Measurements from ENCODE around the gene GSTM5.
"Not testable (repeated sequence)": the region's sequence is repeated elsewhere in the genome, so short reads cannot be mapped to it uniquely, and the experiment has no call there.

GSTM5 gene

GRCh38 chr1:109697861-109698260, 14.2 kb upstream of the GSTM5 start:
- not testable (repeated sequence) for DNase-seq

- DNase-seq, result not testable (repeated sequence)
Observed at GRCh38 chr1:109702940-109703339, 9.1 kb upstream of the GSTM5 start.

- no peak for DNase-seq
Observed at GRCh38 chr1:109704173-109704572, 7.9 kb upstream of the GSTM5 start.

GRCh38 chr1:109705411-109705810, 6.6 kb upstream of the GSTM5 start:
- no peak for DNase-seq

- DNase-seq, result not testable (repeated sequence)
Observed at GRCh38 chr1:109708949-109709348, 3.1 kb upstream of the GSTM5 start.

GRCh38 chr1:109709822-109710221, 2.2 kb upstream of the GSTM5 start:
- not testable (repeated sequence) for DNase-seq

GRCh38 chr1:109712321-109712864, 342 bp downstream of the GSTM5 start:
- no peak for DNase-seq

- no peak for DNase-seq
Observed at GRCh38 chr1:109713636-109714035, 1.6 kb downstream of the GSTM5 start.

GRCh38 chr1:109714661-109715372, 2.8 kb downstream of the GSTM5 start:
- no peak for DNase-seq

GRCh38 chr1:109716121-109716520, 4.1 kb downstream of the GSTM5 start:
- DNase-seq, result no peak

GRCh38 chr1:109716570-109717090, 4.6 kb downstream of the GSTM5 start:
- DNase-seq, result no peak

- DNase-seq, result no peak
Observed at GRCh38 chr1:109717729-109718128, 5.7 kb downstream of the GSTM5 start.

- no peak for DNase-seq
Observed at GRCh38 chr1:109718495-109718894, 6.4 kb downstream of the GSTM5 start.

- DNase-seq, result no peak
Observed at GRCh38 chr1:109719337-109719837, 7.3 kb downstream of the GSTM5 start.

- DNase-seq, result no peak
Observed at GRCh38 chr1:109721042-109721441, 9.0 kb downstream of the GSTM5 start.

- no peak for DNase-seq
Observed at GRCh38 chr1:109721971-109722370, 9.9 kb downstream of the GSTM5 start.

- no peak for DNase-seq
Observed at GRCh38 chr1:109722908-109723691, 11.0 kb downstream of the GSTM5 start.

GRCh38 chr1:109724933-109725332, 12.9 kb downstream of the GSTM5 start:
- DNase-seq, result no peak

GRCh38 chr1:109725510-109725909, 13.5 kb downstream of the GSTM5 start:
- no peak for DNase-seq

- no peak for DNase-seq
Observed at GRCh38 chr1:109726007-109726406, 14.0 kb downstream of the GSTM5 start.

- DNase-seq, result no peak
Observed at GRCh38 chr1:109726728-109727373, 14.8 kb downstream of the GSTM5 start.

- DNase-seq, result no peak
Observed at GRCh38 chr1:109728870-109729269, 16.8 kb downstream of the GSTM5 start.

GRCh38 chr1:109730666-109731065, 18.6 kb downstream of the GSTM5 start:
- DNase-seq, result no peak
